Body of pancreas (tissue), 4 donors: ENCODE data around the gene AJUBA. TPM values are rescaled to one million over a fixed set of nuclear protein-coding genes. Genes with fewer than 3 reads are reported as not detected.

Experiments
- ATAC-seq: fragments of 150-250 bp; one replicate; pipeline ENCODE4 v1.9.1; 2016
- DNase-seq, 4 donors: peaks; one replicate each; pipeline ENCODE4 v3.0.0-alpha.2; 2019
- H3K27ac ChIP-seq, 4 donors: fragments of 200-600 bp; sonication (generic); 1 replicate in 3 of 4; 2 replicates in 1 of 4; pipeline versions ENCODE4 v1.5.1 to v1.6.1; 2016 to 2019; ENCODE audit warnings: mild to moderate bottlenecking in 1 of 4, mixed read lengths in 1 of 4, moderate library complexity in 1 of 4
- H3K27me3 ChIP-seq, 2 donors: fragments of 200-600 bp; sonication (generic); one replicate each; pipeline ENCODE4 v1.6.0; 2016; ENCODE audit warnings: mild to moderate bottlenecking in 1 of 2
- H3K36me3 ChIP-seq, 2 donors: fragments of 200-600 bp; sonication (generic); replicated peaks in 1 of 2; 2 replicates each; pipeline ENCODE4 v1.5.1; 2016; ENCODE audit warnings: low read depth in 2 of 2; ENCODE audit not compliant: insufficient read depth in 1 of 2
- H3K4me1 ChIP-seq: fragments of 200-600 bp; sonication (generic); one replicate; pipeline ENCODE4 v1.6.0; 2016
- H3K4me3 ChIP-seq, 2 donors: fragments of 200-600 bp; sonication (generic); 1 replicate in 1 of 2; 2 replicates in 1 of 2; pipeline ENCODE4 v1.5.1; 2016 to 2019
- H3K9me3 ChIP-seq, 3 donors: fragments of 200-600 bp; sonication (generic); 1 replicate in 2 of 3; 2 replicates in 1 of 3; pipeline ENCODE4 v1.5.1; 2016
- POLR2A ChIP-seq, 3 donors: fragments of 450-650 bp; IDR thresholded peaks; one replicate each; pipeline ENCODE4 v1.6.1; 2016; ENCODE audit warnings: antibody characterized with exemption in 3 of 3, mild to moderate bottlenecking in 2 of 3
- WGBS, 2 donors: methylation state at CpG; one replicate each; pipeline ENCODE4 v1.1.5; 2017; 5-methylcytosine and 5-hydroxymethylcytosine counted together
- intact Hi-C: fragments of 100-400 bp; cut with DNase I; formaldehyde crosslinking; loops from one replicate; pipeline ENCODE4 v1.15.1; 2023
- total RNA-seq, 2 donors: library from RNA; depleted of rRNA; stranded (reverse); fragments of >200 nt; gene quantifications; one replicate each; pipeline ENCODE4 v1.1.0, GENCODE V29; 2016
- TF ChIP-seq, protein P1 (sequence below), 7 experiments: fragments of 450-650 bp in 4 of 7; fragments of 200-600 bp in 3 of 7; sonication (generic) in 3 of 7; IDR thresholded peaks; one replicate each; pipeline ENCODE4 v1.5.1; 2016 to 2019; ENCODE audit warnings: antibody characterized with exemption in 7 of 7

AJUBA gene
- 10 to 100 TPM; 15.8 to 19.5 TPM for total RNA-seq

DNA sequence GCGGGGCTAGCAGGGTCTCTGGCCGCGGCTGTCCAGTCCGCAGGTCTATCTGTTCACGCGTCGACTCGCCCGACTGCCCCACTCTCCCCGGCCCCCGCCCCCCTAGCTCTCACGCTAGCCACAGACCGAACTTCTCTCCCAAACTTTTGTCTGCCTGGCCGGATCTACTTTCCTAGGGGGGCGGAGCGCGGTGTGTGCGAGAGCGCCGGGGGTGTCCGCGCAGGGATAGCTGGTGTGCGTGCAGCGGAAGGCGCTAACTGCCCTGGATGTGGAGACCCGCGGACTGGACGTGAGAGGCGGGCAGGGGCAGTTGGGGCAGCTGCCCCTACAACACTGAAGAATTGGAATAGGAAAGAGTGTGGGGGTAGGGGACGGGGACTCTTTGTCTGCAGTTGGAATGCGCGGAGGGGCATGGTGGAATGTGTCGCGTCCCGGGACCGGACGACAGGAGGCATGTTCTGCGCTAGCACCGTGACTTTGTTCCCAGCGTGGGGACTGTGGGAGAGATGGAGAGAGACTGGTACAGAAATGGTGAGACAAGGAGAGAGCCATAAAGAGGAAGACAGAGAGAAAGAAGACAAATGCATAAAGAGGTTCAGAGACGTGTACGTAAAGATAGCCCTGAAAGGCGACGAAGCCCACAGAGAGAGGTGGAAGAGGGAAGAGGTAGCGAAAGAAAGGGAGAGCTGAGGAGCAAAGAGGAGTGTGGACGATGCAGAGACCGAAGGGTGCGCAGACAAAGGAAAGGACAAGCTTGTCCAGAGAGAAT is at the start of gene AJUBA:
TSS of gene AJUBA (minus strand) at position 75 of the 769 bp plus-strand sequence. CDS start 285 bp downstream, outside the sequence.
- TF ChIP-seq POLR2A (IDR thresholded peaks at IDR 0.05), result peak; percentile 46 to 77 (median 76)
- TF ChIP-seq, protein P1, sequence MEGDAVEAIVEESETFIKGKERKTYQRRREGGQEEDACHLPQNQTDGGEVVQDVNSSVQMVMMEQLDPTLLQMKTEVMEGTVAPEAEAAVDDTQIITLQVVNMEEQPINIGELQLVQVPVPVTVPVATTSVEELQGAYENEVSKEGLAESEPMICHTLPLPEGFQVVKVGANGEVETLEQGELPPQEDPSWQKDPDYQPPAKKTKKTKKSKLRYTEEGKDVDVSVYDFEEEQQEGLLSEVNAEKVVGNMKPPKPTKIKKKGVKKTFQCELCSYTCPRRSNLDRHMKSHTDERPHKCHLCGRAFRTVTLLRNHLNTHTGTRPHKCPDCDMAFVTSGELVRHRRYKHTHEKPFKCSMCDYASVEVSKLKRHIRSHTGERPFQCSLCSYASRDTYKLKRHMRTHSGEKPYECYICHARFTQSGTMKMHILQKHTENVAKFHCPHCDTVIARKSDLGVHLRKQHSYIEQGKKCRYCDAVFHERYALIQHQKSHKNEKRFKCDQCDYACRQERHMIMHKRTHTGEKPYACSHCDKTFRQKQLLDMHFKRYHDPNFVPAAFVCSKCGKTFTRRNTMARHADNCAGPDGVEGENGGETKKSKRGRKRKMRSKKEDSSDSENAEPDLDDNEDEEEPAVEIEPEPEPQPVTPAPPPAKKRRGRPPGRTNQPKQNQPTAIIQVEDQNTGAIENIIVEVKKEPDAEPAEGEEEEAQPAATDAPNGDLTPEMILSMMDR (IDR thresholded peaks at IDR 0.05), result peak in 1 of 7 experiments; percentile 23
- intact Hi-C loops, result no loop called here
- Histone ChIP-seq H3K4me3 (peak within 1 kb of the TSS; percentile 64 to 74), H3K4me1 (peaks cover 54% of the 10 kb centered on the region), H3K27me3 (no peaks in the 10 kb centered on the region), H3K9me3 (no peaks in the 10 kb centered on the region), H3K27ac (peak within 1 kb of the TSS; percentile 70 to 91 (median 87)), H3K36me3 (no peaks in the 10 kb centered on the region)
- peak; percentile 67 for ATAC-seq
- WGBS, 2 donors, result 1% methylated on average over 29 to 48 of the region's 48 CpGs
- peak; percentile 81 to 87 (median 84) for DNase-seq

DNA sequence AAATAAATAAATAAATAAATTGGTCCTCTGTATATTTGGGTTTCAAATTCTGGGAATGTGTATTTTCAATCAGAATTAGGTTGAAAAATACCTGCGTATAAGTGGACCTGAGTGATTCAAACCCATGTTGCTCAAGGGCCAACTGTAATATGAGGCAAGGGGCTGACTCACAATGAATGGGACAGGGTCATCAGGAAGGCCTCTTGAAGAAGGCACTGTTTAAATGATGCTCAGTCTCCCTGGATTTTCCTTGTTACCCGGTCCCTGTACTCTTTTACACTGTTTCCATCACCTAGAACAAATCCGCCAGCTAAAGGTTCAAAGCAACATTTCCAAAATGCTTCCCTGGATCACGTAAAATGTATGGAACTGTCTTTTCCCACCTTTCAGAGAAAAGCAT is 48.6 kb upstream of the AJUBA start:
- TF ChIP-seq POLR2A (IDR thresholded peaks at IDR 0.05), result no peak
- TF ChIP-seq, protein P1 (IDR thresholded peaks at IDR 0.05), result no peak

DNA sequence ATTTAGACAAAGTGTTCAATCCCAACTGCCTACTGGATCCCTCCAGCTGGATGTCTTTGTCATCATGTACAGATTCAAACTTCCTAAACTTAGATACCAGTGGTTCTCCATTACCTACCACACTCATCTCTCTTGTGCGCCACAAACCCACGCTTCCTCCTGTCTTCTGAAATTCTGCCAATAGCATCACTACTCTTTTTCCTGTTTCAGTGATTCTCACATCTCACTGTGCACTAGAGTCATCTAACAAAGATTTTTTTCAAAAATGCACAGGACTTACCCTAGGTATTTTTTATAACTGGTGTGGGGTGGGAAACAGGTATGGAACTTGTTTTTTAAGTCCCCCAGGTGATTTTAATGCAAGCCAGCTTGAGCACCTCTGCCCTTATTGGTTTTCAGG is 46.4 kb upstream of the AJUBA start:
- ATAC-seq, result no peak
- H3K9me3 ChIP-seq, result no peaks in the 10 kb centered on the region
- no peaks in the 10 kb centered on the region for H3K27me3 ChIP-seq
- H3K36me3 ChIP-seq, result peaks cover 0 to 14% of the 10 kb centered on the region in 2 donors
- H3K4me1 ChIP-seq, result peaks cover 19% of the 10 kb centered on the region
- H3K27ac ChIP-seq, result no peak overlapping the region
- DNase-seq, result no peak
- intact Hi-C loops, result no loop called here
- no peak overlapping the region for H3K4me3 ChIP-seq
- 69 to 85% methylated on average over 2 of the region's 2 CpGs for WGBS, 2 donors
- TF ChIP-seq, protein P1 (IDR thresholded peaks at IDR 0.05), result no peak
- TF ChIP-seq POLR2A (IDR thresholded peaks at IDR 0.05), result no peak

More for the DNA sequence above, 48.6 kb upstream of the AJUBA start:
- H3K36me3 ChIP-seq, result peaks cover 0 to 7% of the 10 kb centered on the region in 2 donors
- no peak overlapping the region for H3K27ac ChIP-seq
- intact Hi-C loops, result no loop called here
- H3K4me1 ChIP-seq, result peaks cover 23% of the 10 kb centered on the region
- no peak overlapping the region for H3K4me3 ChIP-seq
- no peaks in the 10 kb centered on the region for H3K27me3 ChIP-seq
- DNase-seq (no peak), ATAC-seq (no peak)
- 90 to 95% methylated on average over 4 of the region's 4 CpGs for WGBS, 2 donors
- H3K9me3 ChIP-seq, result no peaks in the 10 kb centered on the region

DNA sequence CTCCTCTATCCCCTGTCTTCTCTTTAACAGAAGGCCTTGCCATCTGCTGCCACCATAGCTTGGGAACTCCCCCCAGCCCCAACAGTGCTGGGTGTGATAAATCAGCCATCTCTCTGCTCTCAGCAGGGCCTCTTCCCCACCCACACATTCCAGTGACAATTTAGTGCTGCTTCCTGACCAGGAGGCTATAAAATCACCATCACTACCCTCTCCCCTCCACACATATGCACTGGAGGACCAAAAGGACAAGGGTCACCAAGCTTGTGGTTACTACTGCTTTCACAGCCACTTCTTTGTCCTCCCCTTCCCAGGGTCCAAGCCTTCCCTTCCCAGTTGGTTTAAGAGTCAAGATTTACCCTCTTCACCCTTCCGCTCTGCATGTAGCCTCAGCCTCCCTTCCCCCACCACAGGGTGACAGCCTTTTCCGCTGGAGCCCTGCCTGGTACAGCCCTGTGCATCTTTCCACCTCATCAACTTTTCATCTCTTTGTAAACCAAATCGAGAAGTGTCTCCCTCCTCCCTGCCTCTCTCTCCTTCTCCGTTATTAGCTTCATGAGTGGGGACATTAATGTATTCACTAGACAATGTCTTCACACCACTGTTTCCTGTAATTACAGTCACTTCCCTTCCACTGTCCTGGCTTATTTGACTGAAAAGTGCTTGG is 42.9 kb upstream of the AJUBA start:
- no peaks in the 10 kb centered on the region for H3K9me3 ChIP-seq
- DNase-seq (no peak), ATAC-seq (no peak)
- TF ChIP-seq, protein P1 (IDR thresholded peaks at IDR 0.05), result no peak
- TF ChIP-seq POLR2A (IDR thresholded peaks at IDR 0.05), result no peak
- H3K4me3 ChIP-seq, result no peak overlapping the region
- peaks cover 6% of the 10 kb centered on the region for H3K4me1 ChIP-seq
- peaks cover 0 to 8% of the 10 kb centered on the region in 2 donors for H3K36me3 ChIP-seq
- WGBS, 2 donors, result 78 to 87% methylated on average over 4 of the region's 4 CpGs
- intact Hi-C loops, result no loop called here
- no peak overlapping the region for H3K27ac ChIP-seq
- no peaks in the 10 kb centered on the region for H3K27me3 ChIP-seq
